Measurements from ENCODE around the gene MMP17.

Gene MMP17

DNA sequence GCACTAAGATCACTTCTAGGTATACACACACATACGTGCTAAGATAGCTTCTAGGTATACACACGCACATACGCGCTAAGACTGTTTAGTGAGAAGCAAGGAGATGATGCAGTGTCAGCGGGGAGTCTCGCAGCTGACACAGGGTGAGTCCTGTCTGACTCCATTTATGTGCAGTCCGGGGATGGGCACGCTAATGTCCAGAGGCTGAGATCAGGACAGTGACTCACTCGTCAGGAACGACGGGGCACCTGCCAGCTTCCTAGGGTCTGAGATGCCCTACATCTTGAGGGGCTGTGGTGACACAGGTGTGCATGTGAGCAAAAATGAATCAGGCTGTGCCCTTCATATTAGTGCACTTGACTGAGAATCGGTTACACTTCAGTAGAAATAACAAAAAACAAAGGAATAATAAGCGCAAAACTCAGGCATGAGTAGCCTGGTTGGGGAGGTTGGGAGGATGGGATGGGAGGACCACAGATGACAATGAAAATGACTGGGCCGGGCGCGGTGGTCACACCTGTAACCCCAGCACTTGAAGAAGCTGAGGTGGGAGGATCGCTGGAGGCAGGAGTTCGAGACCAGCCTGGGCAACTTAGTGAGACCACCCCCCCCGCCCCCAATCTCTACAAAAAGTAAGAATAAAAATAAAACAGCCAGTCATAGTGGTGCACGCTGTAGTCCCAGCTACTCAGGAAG, 37.1 kb downstream of the MMP17 start:
- no peaks in the 10 kb centered on the region for H3K9me3 ChIP-seq (ENCODE audit: low read length)
- no peaks in the 10 kb centered on the region for H3K4me1 ChIP-seq (ENCODE audit: insufficient read depth, low read length, severe bottlenecking)
- no peak overlapping the region for H3K4me2 ChIP-seq (ENCODE audit: low read length)
- TF ChIP-seq EZH2 (IDR thresholded peaks at IDR 0.05; ENCODE audit: borderline replicate concordance, low read length) = no peak
- TF ChIP-seq, protein P1, sequence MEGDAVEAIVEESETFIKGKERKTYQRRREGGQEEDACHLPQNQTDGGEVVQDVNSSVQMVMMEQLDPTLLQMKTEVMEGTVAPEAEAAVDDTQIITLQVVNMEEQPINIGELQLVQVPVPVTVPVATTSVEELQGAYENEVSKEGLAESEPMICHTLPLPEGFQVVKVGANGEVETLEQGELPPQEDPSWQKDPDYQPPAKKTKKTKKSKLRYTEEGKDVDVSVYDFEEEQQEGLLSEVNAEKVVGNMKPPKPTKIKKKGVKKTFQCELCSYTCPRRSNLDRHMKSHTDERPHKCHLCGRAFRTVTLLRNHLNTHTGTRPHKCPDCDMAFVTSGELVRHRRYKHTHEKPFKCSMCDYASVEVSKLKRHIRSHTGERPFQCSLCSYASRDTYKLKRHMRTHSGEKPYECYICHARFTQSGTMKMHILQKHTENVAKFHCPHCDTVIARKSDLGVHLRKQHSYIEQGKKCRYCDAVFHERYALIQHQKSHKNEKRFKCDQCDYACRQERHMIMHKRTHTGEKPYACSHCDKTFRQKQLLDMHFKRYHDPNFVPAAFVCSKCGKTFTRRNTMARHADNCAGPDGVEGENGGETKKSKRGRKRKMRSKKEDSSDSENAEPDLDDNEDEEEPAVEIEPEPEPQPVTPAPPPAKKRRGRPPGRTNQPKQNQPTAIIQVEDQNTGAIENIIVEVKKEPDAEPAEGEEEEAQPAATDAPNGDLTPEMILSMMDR (IDR thresholded peaks at IDR 0.05; ENCODE audit: low read length) = no peak
- H3F3A ChIP-seq (ENCODE audit: insufficient read depth, low read length) = no peaks in the 10 kb centered on the region
- H3K9ac ChIP-seq (ENCODE audit: low read length) = no peak overlapping the region
- H3K9me2 ChIP-seq (ENCODE audit: low read depth, low read length) = no peaks in the 10 kb centered on the region
- H3K27ac ChIP-seq (ENCODE audit: low read depth, low read length, poor library complexity, severe bottlenecking) = no peak overlapping the region
- H3K36me3 ChIP-seq (ENCODE audit: insufficient read depth, low read length) = no peaks in the 10 kb centered on the region
- no peaks in the 10 kb centered on the region for H4K20me1 ChIP-seq (ENCODE audit: insufficient read depth, low read length)
- no peak overlapping the region for H3K4me3 ChIP-seq (ENCODE audit: low read depth, low read length, poor library complexity, severe bottlenecking)
- H3K79me2 ChIP-seq (ENCODE audit: insufficient read depth, low read length) = no peaks in the 10 kb centered on the region
- H3K27me3 ChIP-seq (ENCODE audit: insufficient read depth, low read length) = 0 out of 2 replicates have a peak, but pooled peaks cover 4% of the 10 kb centered on the region
- no peak overlapping the region for H2AFZ ChIP-seq (ENCODE audit: low read length)

DNA sequence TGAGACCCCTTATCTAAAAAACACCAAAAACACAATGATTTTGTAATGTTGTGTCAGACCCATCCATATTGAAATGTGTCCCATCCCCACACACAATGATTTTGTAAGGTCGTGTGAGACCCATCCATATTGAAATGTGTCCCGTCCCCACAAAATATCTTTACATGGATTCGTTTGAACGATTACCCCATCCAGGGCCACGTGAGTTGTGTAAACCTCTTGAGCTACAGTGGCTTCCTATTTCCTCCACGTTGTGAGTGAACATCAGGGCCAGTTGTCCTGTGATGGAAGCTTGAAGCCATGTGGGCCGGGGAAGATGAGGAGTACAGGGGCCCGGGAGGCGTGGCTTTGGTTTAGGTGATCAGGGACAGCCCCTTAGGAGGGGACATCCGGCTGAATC, 39.3 kb downstream of the MMP17 start:
- TF ChIP-seq EZH2 (IDR thresholded peaks at IDR 0.05; ENCODE audit: borderline replicate concordance, low read length) = no peak
- TF ChIP-seq, protein P1 (IDR thresholded peaks at IDR 0.05; ENCODE audit: low read length) = no peak
- Histone ChIP-seq H3K27me3 (ENCODE audit: insufficient read depth, low read length) (0 out of 2 replicates have a peak, but pooled peaks cover 4% of the 10 kb centered on the region), H3F3A (ENCODE audit: insufficient read depth, low read length) (no peaks in the 10 kb centered on the region), H3K4me2 (ENCODE audit: low read length) (no peak overlapping the region), H3K4me3 (ENCODE audit: low read depth, low read length, poor library complexity, severe bottlenecking) (no peak overlapping the region), H3K9me3 (ENCODE audit: low read length) (no peaks in the 10 kb centered on the region), H3K9me2 (ENCODE audit: low read depth, low read length) (no peaks in the 10 kb centered on the region), H2AFZ (ENCODE audit: low read length) (no peak overlapping the region), H3K36me3 (ENCODE audit: insufficient read depth, low read length) (no peaks in the 10 kb centered on the region), H4K20me1 (ENCODE audit: insufficient read depth, low read length) (no peaks in the 10 kb centered on the region), H3K9ac (ENCODE audit: low read length) (no peak overlapping the region), H3K4me1 (ENCODE audit: insufficient read depth, low read length, severe bottlenecking) (no peaks in the 10 kb centered on the region), H3K79me2 (ENCODE audit: insufficient read depth, low read length) (no peaks in the 10 kb centered on the region), H3K27ac (ENCODE audit: low read depth, low read length, poor library complexity, severe bottlenecking) (no peak overlapping the region)

DNA sequence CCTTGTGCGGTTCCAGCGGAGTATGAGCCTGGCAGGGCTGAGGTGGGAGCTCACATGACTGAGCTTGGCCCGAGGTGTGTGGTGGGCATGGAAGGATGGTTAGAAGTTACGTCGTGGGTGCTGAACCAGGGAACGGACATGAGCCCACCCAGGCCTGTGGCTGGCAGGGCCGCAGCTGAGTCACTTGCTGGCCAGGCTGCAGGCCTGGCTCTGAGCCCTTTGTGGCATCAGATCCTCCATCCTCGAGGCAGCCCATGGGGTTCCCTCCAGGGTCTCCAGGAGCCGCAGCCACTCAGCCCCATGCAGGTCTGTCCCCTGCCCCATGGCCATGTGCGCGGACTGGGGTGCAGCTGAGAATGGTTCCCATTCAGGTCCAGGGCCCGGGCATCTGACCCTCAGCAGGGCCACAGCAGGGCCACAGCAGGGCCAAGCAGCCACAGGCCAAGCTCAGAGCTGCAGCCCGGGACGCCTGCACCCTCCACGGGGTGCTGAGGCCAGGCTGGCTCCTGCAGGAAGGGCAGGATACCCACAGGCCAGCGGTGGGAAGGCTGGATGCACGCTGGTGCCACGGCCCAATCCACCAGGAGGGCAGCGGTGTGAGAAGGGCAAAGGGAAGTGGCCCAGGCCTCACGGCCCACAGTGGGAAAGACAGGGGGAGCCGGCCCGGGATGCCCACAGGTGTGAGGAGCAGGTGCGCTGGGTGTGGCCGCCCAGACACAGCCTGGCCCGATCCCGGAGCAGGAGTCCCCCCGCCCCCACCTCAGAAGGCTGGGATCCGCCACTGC, 39.9 kb downstream of the MMP17 start:
- no peak overlapping the region for H3K4me2 ChIP-seq (ENCODE audit: low read length)

More for the DNA sequence above, 39.9 kb downstream of the MMP17 start:
- no peak overlapping the region for H3K9ac ChIP-seq (ENCODE audit: low read length)
- H3K4me1 ChIP-seq (ENCODE audit: insufficient read depth, low read length, severe bottlenecking) = no peaks in the 10 kb centered on the region
- no peaks in the 10 kb centered on the region for H4K20me1 ChIP-seq (ENCODE audit: insufficient read depth, low read length)
- TF ChIP-seq, protein P1 (IDR thresholded peaks at IDR 0.05; ENCODE audit: low read length) = no peak
- TF ChIP-seq EZH2 (IDR thresholded peaks at IDR 0.05; ENCODE audit: borderline replicate concordance, low read length) = no peak
- no peak overlapping the region for H2AFZ ChIP-seq (ENCODE audit: low read length)
- H3K27ac ChIP-seq (ENCODE audit: low read depth, low read length, poor library complexity, severe bottlenecking) = no peak overlapping the region
- no peaks in the 10 kb centered on the region for H3K9me2 ChIP-seq (ENCODE audit: low read depth, low read length)
- no peaks in the 10 kb centered on the region for H3K9me3 ChIP-seq (ENCODE audit: low read length)
- H3K79me2 ChIP-seq (ENCODE audit: insufficient read depth, low read length) = no peaks in the 10 kb centered on the region
- 0 out of 2 replicates have a peak, but pooled peaks cover 4% of the 10 kb centered on the region for H3K27me3 ChIP-seq (ENCODE audit: insufficient read depth, low read length)
- H3K4me3 ChIP-seq (ENCODE audit: low read depth, low read length, poor library complexity, severe bottlenecking) = no peak overlapping the region
- no peaks in the 10 kb centered on the region for H3K36me3 ChIP-seq (ENCODE audit: insufficient read depth, low read length)
- H3F3A ChIP-seq (ENCODE audit: insufficient read depth, low read length) = no peaks in the 10 kb centered on the region

All from OCI-LY1 (cell line).